Tibial artery (tissue), 4 donors: ENCODE results near the gene NFIA.
"Not testable (repeated sequence)": the region's sequence is repeated elsewhere in the genome, so short reads cannot be mapped to it uniquely, and the experiment has no call there.

Source experiments
- DNase-seq, 2 donors: peaks; one replicate each; pipeline ENCODE4 v3.0.0-alpha.2; 2019
- H3K27ac ChIP-seq, 2 donors: fragments of 200-600 bp; sonication (generic) in 1 of 2; 1 replicate in 1 of 2; 2 replicates in 1 of 2; pipeline ENCODE4 v1.5.1; 2018 to 2019; ENCODE audit warnings: mild to moderate bottlenecking in 1 of 2
- H3K27me3 ChIP-seq, 2 donors: fragments of 200-600 bp; sonication (generic) in 1 of 2; one replicate each; pipeline versions ENCODE4 v1.5.1 to v1.6.0; 2016 to 2019
- H3K36me3 ChIP-seq, 3 donors: fragments of 200-600 bp; sonication (generic) in 2 of 3; one replicate each; pipeline ENCODE4 v1.5.1; 2016 to 2019; ENCODE audit warnings: mild to moderate bottlenecking in 2 of 3
- H3K4me1 ChIP-seq, 4 donors: fragments of 200-600 bp; sonication (generic) in 2 of 4; 1 replicate in 3 of 4; 2 replicates in 1 of 4; pipeline ENCODE4 v1.5.1; 2016 to 2019
- H3K4me3 ChIP-seq, 2 donors: fragments of 200-600 bp; sonication (generic) in 1 of 2; 1 replicate in 1 of 2; 2 replicates in 1 of 2; pipeline ENCODE4 v1.5.1; 2018 to 2019; ENCODE audit warnings: mild to moderate bottlenecking in 2 of 2
- H3K9me3 ChIP-seq, 3 donors: fragments of 200-600 bp; sonication (generic) in 1 of 3; one replicate each; pipeline ENCODE4 v1.5.1; 2016 to 2019
- intact Hi-C: fragments of 100-400 bp; cut with DNase I; formaldehyde crosslinking; loops from one replicate; pipeline ENCODE4 v1.15.0; 2023; ENCODE audit warnings: low total_unique reads
- TF ChIP-seq, protein P1 (sequence below), 2 experiments: fragments of 200-600 bp in 1 of 2; fragments of 450-650 bp in 1 of 2; IDR thresholded peaks; one replicate each; pipeline ENCODE4 v1.5.1; 2017 to 2019; ENCODE audit warnings: antibody characterized with exemption in 2 of 2, mild to moderate bottlenecking in 1 of 2, moderate library complexity in 1 of 2

Gene NFIA

DNA sequence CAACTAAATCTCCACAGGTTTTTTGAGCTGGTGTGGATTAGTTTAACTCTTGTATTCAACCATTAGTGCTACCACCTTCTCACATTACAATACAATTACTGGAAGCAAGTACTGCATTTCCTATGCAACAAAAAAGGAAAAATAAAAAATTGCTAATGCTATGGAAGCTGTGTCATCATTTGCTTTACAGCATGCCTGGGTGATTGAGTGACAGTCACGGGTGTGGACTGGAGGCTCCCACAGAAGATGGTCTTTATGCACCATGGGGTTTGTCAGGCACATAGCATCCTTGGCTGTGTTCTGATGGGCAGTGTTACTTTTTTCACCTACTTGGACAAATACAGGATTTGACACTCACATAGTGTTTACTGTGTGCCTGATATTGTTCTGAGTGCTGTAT lies 380.3 kb downstream of the NFIA start:
- H3K27me3 ChIP-seq = no peaks in the 10 kb centered on the region
- H3K4me1 ChIP-seq = no peaks in the 10 kb centered on the region
- intact Hi-C loops = loop anchor here (10.0 kb wide), 1 partner anchor 1178 kb away; no protein-coding TSS in a partner anchor
- no peak for DNase-seq
- H3K27ac ChIP-seq = no peak overlapping the region
- H3K4me3 ChIP-seq = no peak overlapping the region
- peaks cover 0 to 13% (median 12%) of the 10 kb centered on the region in 3 donors for H3K36me3 ChIP-seq
- H3K9me3 ChIP-seq = no peaks in the 10 kb centered on the region
- TF ChIP-seq, protein P1, sequence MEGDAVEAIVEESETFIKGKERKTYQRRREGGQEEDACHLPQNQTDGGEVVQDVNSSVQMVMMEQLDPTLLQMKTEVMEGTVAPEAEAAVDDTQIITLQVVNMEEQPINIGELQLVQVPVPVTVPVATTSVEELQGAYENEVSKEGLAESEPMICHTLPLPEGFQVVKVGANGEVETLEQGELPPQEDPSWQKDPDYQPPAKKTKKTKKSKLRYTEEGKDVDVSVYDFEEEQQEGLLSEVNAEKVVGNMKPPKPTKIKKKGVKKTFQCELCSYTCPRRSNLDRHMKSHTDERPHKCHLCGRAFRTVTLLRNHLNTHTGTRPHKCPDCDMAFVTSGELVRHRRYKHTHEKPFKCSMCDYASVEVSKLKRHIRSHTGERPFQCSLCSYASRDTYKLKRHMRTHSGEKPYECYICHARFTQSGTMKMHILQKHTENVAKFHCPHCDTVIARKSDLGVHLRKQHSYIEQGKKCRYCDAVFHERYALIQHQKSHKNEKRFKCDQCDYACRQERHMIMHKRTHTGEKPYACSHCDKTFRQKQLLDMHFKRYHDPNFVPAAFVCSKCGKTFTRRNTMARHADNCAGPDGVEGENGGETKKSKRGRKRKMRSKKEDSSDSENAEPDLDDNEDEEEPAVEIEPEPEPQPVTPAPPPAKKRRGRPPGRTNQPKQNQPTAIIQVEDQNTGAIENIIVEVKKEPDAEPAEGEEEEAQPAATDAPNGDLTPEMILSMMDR (IDR thresholded peaks at IDR 0.05) = no peak

DNA sequence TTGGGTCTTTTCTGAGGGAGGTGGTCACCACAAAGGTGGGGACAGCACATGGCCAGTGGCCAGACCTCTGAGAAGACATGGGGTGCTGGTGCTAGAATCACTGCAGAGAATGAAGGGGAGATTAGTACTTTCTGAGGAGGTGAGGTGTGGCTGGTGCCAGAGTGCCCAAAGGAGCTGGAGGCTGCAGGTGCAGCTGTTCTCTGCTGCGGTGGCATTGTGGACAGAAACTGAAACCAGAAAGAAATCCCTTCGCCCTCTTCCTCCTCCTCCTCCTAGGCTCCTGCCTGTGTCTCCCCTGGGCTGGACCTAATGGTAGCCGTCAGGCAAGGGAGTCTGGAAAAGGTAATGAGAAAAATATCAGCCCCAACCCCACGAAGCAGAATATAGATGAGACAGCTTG lies 380.9 kb downstream of the NFIA start:
- H3K4me1 ChIP-seq = no peaks in the 10 kb centered on the region
- TF ChIP-seq, protein P1 (IDR thresholded peaks at IDR 0.05) = no peak
- H3K36me3 ChIP-seq = peaks cover 0 to 13% (median 12%) of the 10 kb centered on the region in 3 donors
- no peak overlapping the region for H3K27ac ChIP-seq
- H3K9me3 ChIP-seq = no peaks in the 10 kb centered on the region
- no peak for DNase-seq
- no peak overlapping the region for H3K4me3 ChIP-seq
- intact Hi-C loops = loop anchor here (10.0 kb wide), 1 partner anchor 1178 kb away; no protein-coding TSS in a partner anchor
- no peaks in the 10 kb centered on the region for H3K27me3 ChIP-seq

DNA sequence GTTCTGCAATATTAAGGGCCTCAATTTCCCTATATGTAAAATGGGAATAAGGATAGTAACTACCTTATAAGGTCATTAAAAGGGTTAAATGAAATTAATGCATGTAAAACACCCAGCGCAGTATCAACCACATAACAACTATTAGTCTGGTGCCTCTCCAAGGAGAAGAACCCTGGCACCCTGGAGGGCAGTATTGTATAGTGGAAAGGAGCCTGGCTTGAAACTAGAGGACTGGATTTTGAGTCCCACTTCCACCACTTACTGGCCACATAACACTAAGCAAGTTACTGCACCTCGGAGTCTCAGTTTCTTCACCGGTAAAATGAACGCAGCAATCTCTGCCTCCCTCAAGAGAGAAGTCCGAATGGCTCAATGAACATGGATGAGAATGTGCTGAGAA lies 385.5 kb downstream of the NFIA start:
- not testable (repeated sequence) for DNase-seq, H3K9me3 ChIP-seq, H3K27ac ChIP-seq, H3K4me1 ChIP-seq, H3K27me3 ChIP-seq, H3K36me3 ChIP-seq, H3K4me3 ChIP-seq
- intact Hi-C loops = loop anchor here (10.0 kb wide), 1 partner anchor 1183 kb away; no protein-coding TSS in a partner anchor

DNA sequence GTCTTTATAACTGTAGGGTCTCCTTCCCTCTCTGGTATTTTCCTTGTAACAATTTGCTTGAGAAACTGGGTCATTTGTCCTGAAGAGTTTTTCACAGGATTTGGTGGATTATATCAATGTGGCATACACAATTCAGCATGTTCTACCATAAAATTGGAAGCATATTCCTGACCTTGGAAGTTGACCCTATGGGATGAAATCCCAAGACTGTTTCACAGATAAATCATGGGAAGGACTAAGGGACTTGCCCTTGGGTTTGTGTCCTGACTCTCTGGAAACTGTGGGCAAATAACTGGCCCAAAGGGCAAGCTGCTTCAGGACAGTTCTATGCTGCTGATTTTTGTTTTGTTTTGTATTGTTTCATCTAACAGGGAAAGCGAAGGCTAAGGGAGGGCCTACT lies 387.0 kb downstream of the NFIA start:
- no peak overlapping the region for H3K4me3 ChIP-seq
- H3K27ac ChIP-seq = no peak overlapping the region
- no peak for DNase-seq
- H3K36me3 ChIP-seq = no peaks in the 10 kb centered on the region
- intact Hi-C loops = loop anchor here (10.0 kb wide), 1 partner anchor 1185 kb away; no protein-coding TSS in a partner anchor
- H3K9me3 ChIP-seq = no peaks in the 10 kb centered on the region
- TF ChIP-seq, protein P1 (IDR thresholded peaks at IDR 0.05) = no peak
- no peaks in the 10 kb centered on the region for H3K27me3 ChIP-seq
- H3K4me1 ChIP-seq = peaks cover 0 to 8% (median 0%) of the 10 kb centered on the region in 4 donors

DNA sequence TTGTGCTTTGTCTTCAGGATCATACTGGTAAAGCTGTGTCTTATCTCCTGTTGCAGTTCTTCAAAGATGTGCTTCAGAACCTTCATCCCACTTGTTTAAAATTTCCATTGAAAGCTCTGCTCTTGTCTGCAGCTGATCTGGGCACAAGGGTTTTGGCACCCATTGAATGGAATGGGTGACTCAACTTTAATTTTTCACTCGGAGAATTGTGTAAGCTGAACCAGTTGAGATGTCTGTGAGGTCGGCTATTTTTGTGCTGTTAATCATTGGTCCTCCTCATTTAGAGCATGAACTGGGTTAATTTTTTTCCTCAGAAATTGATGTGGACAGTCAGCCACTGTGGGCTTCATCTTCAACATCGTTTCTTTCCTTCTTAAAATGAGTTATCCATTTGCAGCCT lies 390.5 kb downstream of the NFIA start:
- Histone ChIP-seq H3K9me3 (no peaks in the 10 kb centered on the region), H3K4me3 (no peak overlapping the region), H3K27me3 (no peaks in the 10 kb centered on the region), H3K27ac (no peak overlapping the region), H3K4me1 (peaks cover 0 to 8% (median 0%) of the 10 kb centered on the region in 4 donors), H3K36me3 (no peaks in the 10 kb centered on the region)
- TF ChIP-seq, protein P1 (IDR thresholded peaks at IDR 0.05) = no peak
- DNase-seq = no peak
- intact Hi-C loops = no loop called here

DNA sequence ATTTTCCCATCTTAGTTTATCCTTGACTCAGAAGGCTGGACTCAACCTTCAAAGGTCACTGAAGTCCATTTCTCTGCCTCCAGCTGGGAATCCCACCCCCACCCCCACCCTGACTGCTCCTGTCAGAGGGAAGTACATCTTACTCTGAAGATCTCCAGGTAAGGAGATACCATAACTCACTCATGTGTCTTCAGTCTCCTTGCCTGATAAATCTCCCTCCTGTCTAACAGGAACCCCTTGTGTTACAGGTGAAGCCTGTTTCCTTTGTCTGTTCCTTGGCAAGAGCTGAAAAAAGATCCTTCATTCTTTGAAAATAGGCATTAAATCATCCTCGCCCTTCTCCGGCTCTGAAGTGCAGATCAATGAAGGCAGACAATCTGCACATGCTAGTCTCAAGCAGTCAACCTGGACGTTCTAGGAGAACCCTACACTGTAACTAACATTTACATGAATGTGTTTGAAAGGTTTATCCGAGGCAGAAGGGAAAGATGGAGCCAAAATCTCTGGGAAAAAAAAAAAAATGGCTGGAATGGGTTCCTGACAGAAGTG lies 392.0 kb downstream of the NFIA start:
- Histone ChIP-seq H3K4me3 (no peak overlapping the region), H3K27ac (no peak overlapping the region)

More for the DNA sequence above, 392.0 kb downstream of the NFIA start:
- TF ChIP-seq, protein P1 (IDR thresholded peaks at IDR 0.05) = no peak
- Histone ChIP-seq H3K9me3 (no peaks in the 10 kb centered on the region), H3K36me3 (no peaks in the 10 kb centered on the region), H3K27me3 (no peaks in the 10 kb centered on the region), H3K4me1 (peaks cover 0 to 8% (median 0%) of the 10 kb centered on the region in 4 donors)
- no peak for DNase-seq
- intact Hi-C loops = no loop called here
